ENCODE results near the gene ZNF285.

DNA sequence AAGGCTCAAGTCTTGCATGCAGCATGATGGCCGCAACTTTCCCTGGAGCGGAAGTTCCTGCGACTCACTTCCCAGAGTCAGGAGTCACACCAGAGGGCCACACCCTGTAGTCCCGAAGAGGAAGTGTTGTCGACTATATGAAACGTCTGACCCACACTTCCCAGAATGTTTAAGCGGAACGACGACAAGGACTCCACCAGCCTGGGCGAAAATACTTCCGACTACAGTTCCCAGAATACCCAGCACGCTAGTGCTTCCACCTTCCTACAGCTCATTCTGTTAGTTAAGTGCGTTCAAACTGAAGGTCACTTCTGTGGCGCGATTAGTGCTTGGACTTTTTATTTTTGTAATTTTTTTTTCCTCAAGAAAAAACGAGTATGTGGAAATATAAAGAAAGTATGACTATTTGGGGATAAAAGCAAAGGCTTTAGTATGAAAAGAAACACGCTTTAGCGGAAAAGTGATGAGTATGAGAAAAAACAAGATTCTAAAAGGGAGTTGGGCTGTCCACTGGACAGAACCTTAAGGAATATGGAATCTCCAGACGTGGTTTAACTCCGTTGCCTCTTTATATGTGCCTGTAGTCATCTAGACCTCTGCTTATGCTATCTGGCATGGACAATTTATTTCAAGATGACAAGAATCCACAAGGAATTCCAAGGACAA is 29.5 kb downstream of the ZNF285 start:
- TF ChIP-seq, protein P1, sequence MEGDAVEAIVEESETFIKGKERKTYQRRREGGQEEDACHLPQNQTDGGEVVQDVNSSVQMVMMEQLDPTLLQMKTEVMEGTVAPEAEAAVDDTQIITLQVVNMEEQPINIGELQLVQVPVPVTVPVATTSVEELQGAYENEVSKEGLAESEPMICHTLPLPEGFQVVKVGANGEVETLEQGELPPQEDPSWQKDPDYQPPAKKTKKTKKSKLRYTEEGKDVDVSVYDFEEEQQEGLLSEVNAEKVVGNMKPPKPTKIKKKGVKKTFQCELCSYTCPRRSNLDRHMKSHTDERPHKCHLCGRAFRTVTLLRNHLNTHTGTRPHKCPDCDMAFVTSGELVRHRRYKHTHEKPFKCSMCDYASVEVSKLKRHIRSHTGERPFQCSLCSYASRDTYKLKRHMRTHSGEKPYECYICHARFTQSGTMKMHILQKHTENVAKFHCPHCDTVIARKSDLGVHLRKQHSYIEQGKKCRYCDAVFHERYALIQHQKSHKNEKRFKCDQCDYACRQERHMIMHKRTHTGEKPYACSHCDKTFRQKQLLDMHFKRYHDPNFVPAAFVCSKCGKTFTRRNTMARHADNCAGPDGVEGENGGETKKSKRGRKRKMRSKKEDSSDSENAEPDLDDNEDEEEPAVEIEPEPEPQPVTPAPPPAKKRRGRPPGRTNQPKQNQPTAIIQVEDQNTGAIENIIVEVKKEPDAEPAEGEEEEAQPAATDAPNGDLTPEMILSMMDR (IDR thresholded peaks at IDR 0.05; ENCODE audit: insufficient read depth, low read length, poor library complexity, severe bottlenecking): no peak
- TF ChIP-seq EZH2phosphoT487 (conservative IDR thresholded peaks at IDR 0.05; ENCODE audit: low read length): no peak

Data from SU-DHL-6 (cell line).